HCT116 (cell line): ENCODE measurements around the gene YBX3. TPM values are rescaled to one million over a fixed set of nuclear protein-coding genes. Genes with fewer than 3 reads are reported as not detected.

Experiments used
- ATAC-seq: fragments of 200-7000 bp; cut with Tn5 transposase; 2 replicates; pipeline ENCODE4 v1.9.1; 2020; ENCODE audit warnings: mild to moderate bottlenecking, moderate library complexity
- BruUV-seq: library from RNA; stranded (reverse); fragments of 400-500 nt; replicated peaks from 2 replicates; lab custom pipeline; 2021; lab: Mats Ljungman, UMichigan
- CTCF ChIA-PET: fragments of 300-600 bp; sonication (Branson Sonifier 250); formaldehyde crosslinking; loops from one replicate; lab custom pipeline; 2021; ENCODE audit warnings: antibody characterized with exemption; lab: Charles Lee
- POLR2A ChIA-PET: fragments of 300-600, 350-600 bp; sonication (Branson Sonifier 250); formaldehyde crosslinking; loops from one replicate; lab custom pipeline; 2021; ENCODE audit warnings: antibody characterized with exemption; lab: Charles Lee
- RAD21 ChIA-PET, 2 experiments: fragments of 300-600 bp; sonication (Branson Sonifier 250); formaldehyde crosslinking; loops; one replicate each; lab custom pipeline; 2023; ENCODE audit warnings: low total read pairs in 2 of 2; ENCODE audit not compliant: uncharacterized antibody in 2 of 2, unreplicated experiment in 2 of 2, low non-redundant PET in 1 of 2; lab: Charles Lee
- DNase-seq: peaks from one replicate; pipeline ENCODE4 v3.0.0-alpha.2; 2010; ENCODE audit warnings: low read depth, low spot score
- H2AFZ ChIP-seq: fragments of 200-600 bp; shearing (Covaris generic), sonication (generic); 2 replicates; pipeline ENCODE4 v1.6.1; 2017; ENCODE audit warnings: low read depth, mixed run types, mixed read lengths, antibody characterized with exemption, low read length; ENCODE audit not compliant: poor library complexity, severe bottlenecking
- H3K27ac ChIP-seq: 2 replicates; pipeline ENCODE4 v1.5.1; 2012; ENCODE audit warnings: low read depth, low read length
- H3K27me3 ChIP-seq: fragments of 200-600 bp; sonication (generic); 2 replicates; pipeline ENCODE4 v1.6.1; 2016; ENCODE audit warnings: mixed run types, low read length, mixed read lengths; ENCODE audit not compliant: insufficient read depth
- H3K36me3 ChIP-seq, 2 experiments: fragments of 200-500 bp in 1 of 2; fragments of 200-600 bp in 1 of 2; sonication (Bioruptor generic) in 1 of 2; sonication (generic) in 1 of 2; 2 replicates each; pipeline versions ENCODE4 v1.5.1 to v1.6.1; 2014 to 2016; ENCODE audit warnings: low read length in 2 of 2, inconsistent platforms in 1 of 2, mixed read lengths in 1 of 2, mixed run types in 1 of 2; ENCODE audit not compliant: insufficient read depth in 2 of 2, control insufficient read depth in 1 of 2
- H3K4me1 ChIP-seq, 2 experiments: fragments of 200-600 bp in 1 of 2; sonication (generic) in 1 of 2; 2 replicates each; pipeline versions ENCODE4 v1.5.1 to v1.6.1; 2012 to 2017; ENCODE audit warnings: low read length in 2 of 2, inconsistent platforms in 1 of 2, mild to moderate bottlenecking in 1 of 2, mixed read lengths in 1 of 2, mixed run types in 1 of 2, moderate library complexity in 1 of 2; ENCODE audit not compliant: insufficient read depth in 2 of 2, control insufficient read depth in 1 of 2
- H3K4me2 ChIP-seq: fragments of 200-600 bp; sonication (generic); 2 replicates; pipeline ENCODE4 v1.6.1; 2017; ENCODE audit warnings: mixed run types, low read length, mixed read lengths
- H3K4me3 ChIP-seq, 2 experiments: fragments of 200-600 bp in 1 of 2; sonication (generic) in 1 of 2; replicated peaks in 1 of 2; 2 replicates each; pipeline ENCODE4 v1.5.1; 2011 to 2016; ENCODE audit warnings: low read length in 2 of 2, control low read depth in 1 of 2, low read depth in 1 of 2, mild to moderate bottlenecking in 1 of 2, mixed read lengths in 1 of 2, mixed run types in 1 of 2
- H3K79me2 ChIP-seq: fragments of 200-600 bp; sonication (generic); 2 replicates; pipeline ENCODE4 v1.6.1; 2017; ENCODE audit warnings: mild to moderate bottlenecking, mixed run types, low read length, moderate library complexity, mixed read lengths; ENCODE audit not compliant: insufficient read depth
- H3K9ac ChIP-seq: fragments of 200-600 bp; sonication (generic); 2 replicates; pipeline ENCODE4 v1.6.1; 2016; ENCODE audit warnings: low read length, mixed read lengths
- H3K9me2 ChIP-seq: fragments of 200-600 bp; sonication (generic), shearing (Covaris generic); 2 replicates; pipeline ENCODE4 v1.6.1; 2017; ENCODE audit warnings: mixed run types, mild to moderate bottlenecking, moderate library complexity; ENCODE audit not compliant: insufficient read depth
- H3K9me3 ChIP-seq, 2 experiments: fragments of 200-500 bp in 1 of 2; fragments of 200-600 bp in 1 of 2; sonication (Bioruptor generic) in 1 of 2; sonication (generic) in 1 of 2; 2 replicates each; pipeline ENCODE4 v1.6.1; 2014 to 2017; ENCODE audit warnings: low read length in 2 of 2, mixed read lengths in 2 of 2, inconsistent platforms in 1 of 2, low read depth in 1 of 2, mild to moderate bottlenecking in 1 of 2, mixed run types in 1 of 2, moderate library complexity in 1 of 2; ENCODE audit not compliant: control insufficient read depth in 1 of 2, insufficient read depth in 1 of 2
- H4K20me1 ChIP-seq: fragments of 200-600 bp; sonication (generic), shearing (Covaris generic); 2 replicates; pipeline ENCODE4 v1.6.1; 2017; ENCODE audit warnings: mixed run types, mild to moderate bottlenecking, moderate library complexity; ENCODE audit not compliant: insufficient read depth
- CBX3 ChIP-seq: IDR thresholded peaks from 2 replicates; pipeline ENCODE4 v1.6.1; 2012; ENCODE audit warnings: low read depth
- ELF1 ChIP-seq: IDR thresholded peaks from 2 replicates; pipeline ENCODE4 v1.6.1; 2012; ENCODE audit warnings: low read depth, borderline replicate concordance
- JUND ChIP-seq: IDR thresholded peaks from 2 replicates; pipeline ENCODE4 v1.6.1; 2012
- MAX ChIP-seq: IDR thresholded peaks from 2 replicates; pipeline ENCODE4 v1.6.1; 2012
- POLR2AphosphoS5 ChIP-seq: IDR thresholded peaks from 2 replicates; pipeline ENCODE4 v1.6.1; 2011; ENCODE audit warnings: mild to moderate bottlenecking, low read depth, low read length, moderate library complexity
- RAD21 ChIP-seq: IDR thresholded peaks from 2 replicates; pipeline ENCODE4 v1.6.1; 2012; ENCODE audit warnings: low read depth, mild to moderate bottlenecking
- REST ChIP-seq: IDR thresholded peaks from 2 replicates; pipeline ENCODE4 v1.6.1; 2012; ENCODE audit warnings: low read depth
- SIN3A ChIP-seq: IDR thresholded peaks from 2 replicates; pipeline ENCODE4 v1.6.1; 2012; ENCODE audit warnings: low read depth
- SP1 ChIP-seq: IDR thresholded peaks from 2 replicates; pipeline ENCODE4 v1.6.1; 2012; ENCODE audit warnings: low read depth
- YY1 ChIP-seq: IDR thresholded peaks from 2 replicates; pipeline ENCODE4 v1.6.1; 2011; ENCODE audit warnings: low read length, low read depth, moderate library complexity, mild to moderate bottlenecking; ENCODE audit not compliant: insufficient replicate concordance; ENCODE audit errors: extremely low read depth
- ZFX ChIP-seq: fragments of 450-650 bp; IDR thresholded peaks from 2 replicates; pipeline ENCODE4 v1.6.1; 2017
- ZNF274 ChIP-seq: fragments of 200-500 bp; sonication (Bioruptor generic); IDR thresholded peaks from 2 replicates; pipeline ENCODE4 v1.6.1; 2014; ENCODE audit warnings: mild to moderate bottlenecking, low read depth, low read length, inconsistent platforms
- intact Hi-C: fragments of 100-400 bp; cut with micrococcal nuclease; formaldehyde crosslinking; loops from 2 replicates; pipeline ENCODE4 v1.10.0; 2022
- total RNA-seq: library from RNA; stranded (reverse); gene quantifications from one replicate; pipeline ENCODE4 v1.2.1, GENCODE V29; 2021; ENCODE audit not compliant: unreplicated experiment

The YBX3 gene
- total RNA-seq, 1 experiment from 2014 or later = 419 TPM

GRCh38 chr12:10664499-10664898 lies 58.6 kb downstream of the YBX3 start:
- no peak for ATAC-seq
- H3K27me3 ChIP-seq = no peaks in the 10 kb centered on the region
- no peak overlapping the region for H2AFZ ChIP-seq
- ChIA-PET RAD21 (no interaction called here), CTCF (no interaction called here)
- intact Hi-C loops = no loop called here
- H3K27ac ChIP-seq = no peak overlapping the region
- H3K4me1 ChIP-seq = no peaks in the 10 kb centered on the region
- no peaks in the 10 kb centered on the region for H3K79me2 ChIP-seq
- DNase-seq = no peak
- no peaks in the 10 kb centered on the region for H4K20me1 ChIP-seq
- no peak for TF ChIP-seq ZFX
- no peak for TF ChIP-seq MAX
- no peak for TF ChIP-seq JUND
- TF ChIP-seq REST = no peak
- no peak for TF ChIP-seq ELF1
- no peak for TF ChIP-seq YY1
- no peak for TF ChIP-seq SIN3A
- TF ChIP-seq ZNF274 = no peak
- TF ChIP-seq RAD21 = no peak
- no peak for TF ChIP-seq POLR2AphosphoS5
- no peak for TF ChIP-seq CBX3
- no peak for TF ChIP-seq SP1
- TF ChIP-seq, all 23 proteins: peak for 0
- POLR2A ChIA-PET = no interaction called here
- H3K9ac ChIP-seq = no peak overlapping the region
- no peaks in the 10 kb centered on the region for H3K9me3 ChIP-seq
- no TSS peak for BruUV-seq
- H3K4me3 ChIP-seq = no peak overlapping the region
- no peaks in the 10 kb centered on the region for H3K36me3 ChIP-seq
- no peaks in the 10 kb centered on the region for H3K9me2 ChIP-seq
- H3K4me2 ChIP-seq = no peak overlapping the region
